ENCODE results near the gene STAG1.
"Not testable (repeated sequence)": the region's sequence is repeated elsewhere in the genome, so short reads cannot be mapped to it uniquely, and the experiment has no call there.

Gene STAG1

DNA sequence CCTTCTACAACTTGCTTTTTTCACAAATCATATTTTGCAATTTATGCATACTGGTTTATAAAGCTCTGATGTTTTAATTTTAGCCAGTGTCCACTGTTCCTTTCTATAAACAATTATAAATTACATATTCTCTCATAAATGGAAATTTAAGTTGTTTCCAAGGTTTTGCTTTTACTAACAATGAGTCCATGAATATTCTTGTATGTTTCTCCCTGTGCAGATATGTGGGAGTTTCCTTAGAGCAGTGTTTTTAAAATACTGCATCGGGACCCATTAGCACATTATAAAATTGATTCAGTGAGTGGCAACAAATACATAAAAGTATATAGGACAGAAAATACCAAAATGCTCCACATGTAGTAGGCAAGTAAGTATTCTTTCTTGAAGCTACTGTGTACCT lies 266.4 kb downstream of the STAG1 start:
- Histone ChIP-seq H3F3A (ENCODE audit: insufficient read depth) (no peaks in the 10 kb centered on the region), H3K9me2 (replicated peaks; ENCODE audit: insufficient read depth, low read length) (no peaks in the 10 kb centered on the region), H3K79me2 (ENCODE audit: insufficient read depth, low read length) (no peaks in the 10 kb centered on the region), H2AFZ (ENCODE audit: low read depth, low read length, severe bottlenecking) (no peak overlapping the region), H3K9me3 (ENCODE audit: insufficient read depth, low read length) (no peaks in the 10 kb centered on the region), H4K20me1 (ENCODE audit: low read depth, low read length) (no peaks in the 10 kb centered on the region), H3K27ac (ENCODE audit: low read depth, low read length) (no peak overlapping the region), H3K4me3 (ENCODE audit: insufficient read depth, low read length, poor library complexity, severe bottlenecking) (no peak overlapping the region), H3K9ac (ENCODE audit: low read length) (no peak overlapping the region), H3K4me2 (ENCODE audit: low read depth, low read length, poor library complexity, severe bottlenecking) (no peak overlapping the region), H3K27me3 (ENCODE audit: low read length) (no peaks in the 10 kb centered on the region), H3K36me3 (ENCODE audit: low read length) (peaks cover 7% of the 10 kb centered on the region; the same call in 1 of the 2 replicates)
- TF ChIP-seq EZH2phosphoT487 (conservative IDR thresholded peaks at IDR 0.05; ENCODE audit: low read length) (no peak), CTCF (IDR thresholded peaks at IDR 0.05; ENCODE audit: insufficient read depth, low read length, poor library complexity, severe bottlenecking) (no peak)

GRCh38 chr3:136476280-136476679 lies 275.9 kb downstream of the STAG1 start:
- Histone ChIP-seq H3K27me3 (ENCODE audit: low read length) (no peaks in the 10 kb centered on the region), H3F3A (ENCODE audit: insufficient read depth) (0 out of 2 replicates have a peak, but pooled peaks cover 10% of the 10 kb centered on the region), H3K79me2 (ENCODE audit: insufficient read depth, low read length) (no peaks in the 10 kb centered on the region), H3K9me3 (ENCODE audit: insufficient read depth, low read length) (no peaks in the 10 kb centered on the region), H3K9ac (ENCODE audit: low read length) (no peak overlapping the region), H3K4me2 (ENCODE audit: low read depth, low read length, poor library complexity, severe bottlenecking) (no peak overlapping the region), H3K27ac (ENCODE audit: low read depth, low read length) (no peak overlapping the region), H3K9me2 (replicated peaks; ENCODE audit: insufficient read depth, low read length) (no peaks in the 10 kb centered on the region), H3K4me3 (ENCODE audit: insufficient read depth, low read length, poor library complexity, severe bottlenecking) (no peak overlapping the region), H3K36me3 (ENCODE audit: low read length) (peaks cover 19% of the 10 kb centered on the region; the same call in 1 of the 2 replicates), H4K20me1 (ENCODE audit: low read depth, low read length) (no peaks in the 10 kb centered on the region), H2AFZ (ENCODE audit: low read depth, low read length, severe bottlenecking) (no peak overlapping the region)
- TF ChIP-seq CTCF (IDR thresholded peaks at IDR 0.05; ENCODE audit: insufficient read depth, low read length, poor library complexity, severe bottlenecking) (no peak), EZH2phosphoT487 (conservative IDR thresholded peaks at IDR 0.05; ENCODE audit: low read length) (no peak)

DNA sequence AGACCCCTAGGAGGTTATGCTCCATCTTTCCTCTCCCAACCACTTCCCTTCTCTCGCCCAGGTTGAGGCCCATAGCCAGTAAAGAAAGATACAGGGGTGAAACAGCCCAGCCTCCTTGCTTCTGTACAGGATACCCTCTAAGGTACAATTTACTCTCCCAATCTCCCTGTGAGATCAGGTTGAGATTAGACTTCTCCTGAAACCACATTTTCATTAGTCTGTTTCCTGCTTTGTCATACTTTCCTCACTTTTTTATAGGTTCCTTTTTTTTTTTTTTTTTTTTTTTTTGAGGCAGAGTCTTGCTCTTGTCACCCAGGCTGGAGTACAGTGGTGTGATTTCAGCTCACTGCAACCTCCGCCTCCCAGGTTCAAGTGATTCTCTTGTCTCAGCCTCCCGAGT lies 277.3 kb downstream of the STAG1 start:
- not testable (repeated sequence) for H3K4me2 ChIP-seq (ENCODE audit: low read depth, low read length, poor library complexity, severe bottlenecking); H3K27me3 ChIP-seq (ENCODE audit: low read length); H4K20me1 ChIP-seq (ENCODE audit: low read depth, low read length); H3K9ac ChIP-seq (ENCODE audit: low read length); H2AFZ ChIP-seq (ENCODE audit: low read depth, low read length, severe bottlenecking); H3K9me2 ChIP-seq (replicated peaks; ENCODE audit: insufficient read depth, low read length); H3K79me2 ChIP-seq (ENCODE audit: insufficient read depth, low read length); H3K27ac ChIP-seq (ENCODE audit: low read depth, low read length); H3K4me3 ChIP-seq (ENCODE audit: insufficient read depth, low read length, poor library complexity, severe bottlenecking); H3K9me3 ChIP-seq (ENCODE audit: insufficient read depth, low read length)
- H3K36me3 ChIP-seq (ENCODE audit: low read length) = peaks cover 21% of the 10 kb centered on the region; the same call in 1 of the 2 replicates
- 0 out of 2 replicates have a peak, but pooled peaks cover 10% of the 10 kb centered on the region for H3F3A ChIP-seq (ENCODE audit: insufficient read depth)

- no peaks in the 10 kb centered on the region for H3K9me3 ChIP-seq (ENCODE audit: insufficient read depth, low read length)
- H3K4me2 ChIP-seq (ENCODE audit: low read depth, low read length, poor library complexity, severe bottlenecking) = no peak overlapping the region
- no peaks in the 10 kb centered on the region for H3K27me3 ChIP-seq (ENCODE audit: low read length)
- H4K20me1 ChIP-seq (ENCODE audit: low read depth, low read length) = no peaks in the 10 kb centered on the region
- H3K27ac ChIP-seq (ENCODE audit: low read depth, low read length) = no peak overlapping the region
- TF ChIP-seq EZH2phosphoT487 (conservative IDR thresholded peaks at IDR 0.05; ENCODE audit: low read length) = no peak
- TF ChIP-seq CTCF (IDR thresholded peaks at IDR 0.05; ENCODE audit: insufficient read depth, low read length, poor library complexity, severe bottlenecking) = no peak
- H3K4me3 ChIP-seq (ENCODE audit: insufficient read depth, low read length, poor library complexity, severe bottlenecking) = no peak overlapping the region
- H3K79me2 ChIP-seq (ENCODE audit: insufficient read depth, low read length) = no peaks in the 10 kb centered on the region
- no peak overlapping the region for H2AFZ ChIP-seq (ENCODE audit: low read depth, low read length, severe bottlenecking)
- H3K9me2 ChIP-seq (replicated peaks; ENCODE audit: insufficient read depth, low read length) = no peaks in the 10 kb centered on the region
- peaks cover 21% of the 10 kb centered on the region; the same call in 1 of the 2 replicates for H3K36me3 ChIP-seq (ENCODE audit: low read length)
- 0 out of 2 replicates have a peak, but pooled peaks cover 10% of the 10 kb centered on the region for H3F3A ChIP-seq (ENCODE audit: insufficient read depth)
- H3K9ac ChIP-seq (ENCODE audit: low read length) = no peak overlapping the region
Observed at GRCh38 chr3:136473716-136474326, 278.4 kb downstream of the STAG1 start.

Data from SU-DHL-6 (cell line).